ENCODE measurements around the gene TMF1. TPM values are rescaled to one million over a fixed set of nuclear protein-coding genes. Genes with fewer than 3 reads are reported as not detected.

The TMF1 gene
- total and polyA plus RNA-seq, 2 of the 8 experiments (the other 6 are each of a cell fraction or from before 2014, with no cell fraction given), result 1.4 to 18.3 TPM

- TF ChIP-seq TEAD4 (IDR thresholded peaks at IDR 0.05; ENCODE audit: low read depth, low read length), result peak; percentile 96
- TF ChIP-seq SIN3A (conservative IDR thresholded peaks at IDR 0.05 in 1 of 2, IDR thresholded peaks at IDR 0.05 in 1 of 2; ENCODE audit: low read depth in 1 of 2, low read length in 2 of 2), result 0 out of 4 replicates have a peak, but pooled peaks of 1 of the 2 experiments have one; percentile 16
- no peak for TF ChIP-seq KDM1A (IDR thresholded peaks at IDR 0.05; ENCODE audit: borderline replicate concordance, low read length)
- TF ChIP-seq POLR2A (IDR thresholded peaks at IDR 0.05; ENCODE audit: control extremely low read depth in 1 of 2, low read depth in 2 of 2, low read length in 2 of 2), result peak in 1 of 2 experiments; percentile 69; a peak in 2 of 3 replicates
- TF ChIP-seq CREB1 (IDR thresholded peaks at IDR 0.05), result peak; percentile 39; the same call in 1 of the 2 replicates
- peak; percentile 79 for TF ChIP-seq CHD7 (IDR thresholded peaks at IDR 0.05; ENCODE audit: insufficient replicate concordance, low read length)
- TF ChIP-seq GABPA (IDR thresholded peaks at IDR 0.05; ENCODE audit: borderline replicate concordance, insufficient read depth, low read length), result no peak
Observed at GRCh38 chr3:69009559-69010410, 42.3 kb downstream of the TMF1 start (continued).

All from H1 (cell line).